HCT116 (cell line): ENCODE results near the gene RIN3. TPM values are rescaled to one million over a fixed set of nuclear protein-coding genes. Genes with fewer than 3 reads are reported as not detected.

Experiments used
- ATAC-seq: fragments of 200-7000 bp; cut with Tn5 transposase; 2 replicates; pipeline ENCODE4 v1.9.1; 2020; ENCODE audit warnings: mild to moderate bottlenecking, moderate library complexity
- BruUV-seq: library from RNA; stranded (reverse); fragments of 400-500 nt; replicated peaks from 2 replicates; lab custom pipeline; 2021; lab: Mats Ljungman, UMichigan
- CTCF ChIA-PET: fragments of 300-600 bp; sonication (Branson Sonifier 250); formaldehyde crosslinking; loops from one replicate; lab custom pipeline; 2021; ENCODE audit warnings: antibody characterized with exemption; lab: Charles Lee
- POLR2A ChIA-PET: fragments of 300-600, 350-600 bp; sonication (Branson Sonifier 250); formaldehyde crosslinking; loops from one replicate; lab custom pipeline; 2021; ENCODE audit warnings: antibody characterized with exemption; lab: Charles Lee
- RAD21 ChIA-PET, 2 experiments: fragments of 300-600 bp; sonication (Branson Sonifier 250); formaldehyde crosslinking; loops; one replicate each; lab custom pipeline; 2023; ENCODE audit warnings: low total read pairs in 2 of 2; ENCODE audit not compliant: uncharacterized antibody in 2 of 2, unreplicated experiment in 2 of 2, low non-redundant PET in 1 of 2; lab: Charles Lee
- DNase-seq: peaks from one replicate; pipeline ENCODE4 v3.0.0-alpha.2; 2010; ENCODE audit warnings: low read depth, low spot score
- H2AFZ ChIP-seq: fragments of 200-600 bp; shearing (Covaris generic), sonication (generic); 2 replicates; pipeline ENCODE4 v1.6.1; 2017; ENCODE audit warnings: low read depth, mixed run types, mixed read lengths, antibody characterized with exemption, low read length; ENCODE audit not compliant: poor library complexity, severe bottlenecking
- H3K27ac ChIP-seq: 2 replicates; pipeline ENCODE4 v1.5.1; 2012; ENCODE audit warnings: low read depth, low read length
- H3K27me3 ChIP-seq: fragments of 200-600 bp; sonication (generic); 2 replicates; pipeline ENCODE4 v1.6.1; 2016; ENCODE audit warnings: mixed run types, low read length, mixed read lengths; ENCODE audit not compliant: insufficient read depth
- H3K36me3 ChIP-seq, 2 experiments: fragments of 200-500 bp in 1 of 2; fragments of 200-600 bp in 1 of 2; sonication (Bioruptor generic) in 1 of 2; sonication (generic) in 1 of 2; 2 replicates each; pipeline versions ENCODE4 v1.5.1 to v1.6.1; 2014 to 2016; ENCODE audit warnings: low read length in 2 of 2, inconsistent platforms in 1 of 2, mixed read lengths in 1 of 2, mixed run types in 1 of 2; ENCODE audit not compliant: insufficient read depth in 2 of 2, control insufficient read depth in 1 of 2
- H3K4me1 ChIP-seq, 2 experiments: fragments of 200-600 bp in 1 of 2; sonication (generic) in 1 of 2; 2 replicates each; pipeline versions ENCODE4 v1.5.1 to v1.6.1; 2012 to 2017; ENCODE audit warnings: low read length in 2 of 2, inconsistent platforms in 1 of 2, mild to moderate bottlenecking in 1 of 2, mixed read lengths in 1 of 2, mixed run types in 1 of 2, moderate library complexity in 1 of 2; ENCODE audit not compliant: insufficient read depth in 2 of 2, control insufficient read depth in 1 of 2
- H3K4me2 ChIP-seq: fragments of 200-600 bp; sonication (generic); 2 replicates; pipeline ENCODE4 v1.6.1; 2017; ENCODE audit warnings: mixed run types, low read length, mixed read lengths
- H3K4me3 ChIP-seq, 2 experiments: fragments of 200-600 bp in 1 of 2; sonication (generic) in 1 of 2; replicated peaks in 1 of 2; 2 replicates each; pipeline ENCODE4 v1.5.1; 2011 to 2016; ENCODE audit warnings: low read length in 2 of 2, control low read depth in 1 of 2, low read depth in 1 of 2, mild to moderate bottlenecking in 1 of 2, mixed read lengths in 1 of 2, mixed run types in 1 of 2
- H3K79me2 ChIP-seq: fragments of 200-600 bp; sonication (generic); 2 replicates; pipeline ENCODE4 v1.6.1; 2017; ENCODE audit warnings: mild to moderate bottlenecking, mixed run types, low read length, moderate library complexity, mixed read lengths; ENCODE audit not compliant: insufficient read depth
- H3K9ac ChIP-seq: fragments of 200-600 bp; sonication (generic); 2 replicates; pipeline ENCODE4 v1.6.1; 2016; ENCODE audit warnings: low read length, mixed read lengths
- H3K9me2 ChIP-seq: fragments of 200-600 bp; sonication (generic), shearing (Covaris generic); 2 replicates; pipeline ENCODE4 v1.6.1; 2017; ENCODE audit warnings: mixed run types, mild to moderate bottlenecking, moderate library complexity; ENCODE audit not compliant: insufficient read depth
- H3K9me3 ChIP-seq, 2 experiments: fragments of 200-500 bp in 1 of 2; fragments of 200-600 bp in 1 of 2; sonication (Bioruptor generic) in 1 of 2; sonication (generic) in 1 of 2; 2 replicates each; pipeline ENCODE4 v1.6.1; 2014 to 2017; ENCODE audit warnings: low read length in 2 of 2, mixed read lengths in 2 of 2, inconsistent platforms in 1 of 2, low read depth in 1 of 2, mild to moderate bottlenecking in 1 of 2, mixed run types in 1 of 2, moderate library complexity in 1 of 2; ENCODE audit not compliant: control insufficient read depth in 1 of 2, insufficient read depth in 1 of 2
- H4K20me1 ChIP-seq: fragments of 200-600 bp; sonication (generic), shearing (Covaris generic); 2 replicates; pipeline ENCODE4 v1.6.1; 2017; ENCODE audit warnings: mixed run types, mild to moderate bottlenecking, moderate library complexity; ENCODE audit not compliant: insufficient read depth
- CBX3 ChIP-seq: IDR thresholded peaks from 2 replicates; pipeline ENCODE4 v1.6.1; 2012; ENCODE audit warnings: low read depth
- CEBPB ChIP-seq: IDR thresholded peaks from 2 replicates; pipeline ENCODE4 v1.6.1; 2012; ENCODE audit warnings: low read depth
- CTCF ChIP-seq, 3 experiments: fragments of 200-600 bp in 1 of 3; sonication (generic) in 1 of 3; IDR thresholded peaks in 2 of 3; conservative IDR thresholded peaks in 1 of 3; 2 replicates each; pipeline ENCODE4 v1.5.1; 2012 to 2017; ENCODE audit warnings: low read depth in 2 of 3, low read length in 2 of 3, antibody characterized with exemption in 1 of 3, borderline replicate concordance in 1 of 3, control low read depth in 1 of 3, mild to moderate bottlenecking in 1 of 3, mixed read lengths in 1 of 3, mixed run types in 1 of 3, moderate library complexity in 1 of 3; ENCODE audit not compliant: insufficient read depth in 1 of 3
- EGR1 ChIP-seq: IDR thresholded peaks from 2 replicates; pipeline ENCODE4 v1.6.1; 2012; ENCODE audit warnings: low read depth
- ELF1 ChIP-seq: IDR thresholded peaks from 2 replicates; pipeline ENCODE4 v1.6.1; 2012; ENCODE audit warnings: low read depth, borderline replicate concordance
- EZH2phosphoT487 ChIP-seq: fragments of 200-600 bp; IDR thresholded peaks from 2 replicates; pipeline ENCODE4 v1.6.1; 2018; ENCODE audit warnings: antibody characterized with exemption, borderline replicate concordance
- FOSL1 ChIP-seq: IDR thresholded peaks from 2 replicates; pipeline ENCODE4 v1.6.1; 2012; ENCODE audit warnings: low read depth
- JUND ChIP-seq: IDR thresholded peaks from 2 replicates; pipeline ENCODE4 v1.6.1; 2012
- SP1 ChIP-seq: IDR thresholded peaks from 2 replicates; pipeline ENCODE4 v1.6.1; 2012; ENCODE audit warnings: low read depth
- intact Hi-C: fragments of 100-400 bp; cut with micrococcal nuclease; formaldehyde crosslinking; loops from 2 replicates; pipeline ENCODE4 v1.10.0; 2022
- total RNA-seq: library from RNA; stranded (reverse); gene quantifications from one replicate; pipeline ENCODE4 v1.2.1, GENCODE V29; 2021; ENCODE audit not compliant: unreplicated experiment

RIN3 gene
- total RNA-seq, 1 experiment from 2014 or later, result 22.2 TPM

DNA sequence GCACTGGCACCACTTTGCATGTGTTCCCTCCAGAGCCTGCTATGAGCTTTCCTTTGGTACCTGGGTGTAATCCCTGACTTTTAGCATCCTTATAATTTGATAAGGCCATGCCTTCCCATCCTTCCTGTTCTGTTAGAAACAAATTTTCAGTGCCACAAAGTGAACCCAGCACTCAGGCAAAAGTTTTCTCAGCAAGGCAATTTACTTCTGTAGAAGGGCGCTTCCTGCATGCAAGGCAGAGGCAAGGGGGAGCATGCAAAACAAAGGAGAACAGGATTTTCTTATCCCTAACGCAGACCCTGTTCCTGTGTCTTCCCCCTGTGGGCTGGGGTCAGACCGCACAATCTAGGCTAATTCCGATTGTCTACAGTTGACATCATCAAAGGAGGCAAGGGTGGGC is 108.7 kb downstream of the RIN3 start:
- intact Hi-C loops, result no loop called here
- DNase-seq, result no peak
- Histone ChIP-seq H4K20me1 (no peaks in the 10 kb centered on the region), H2AFZ (no peak overlapping the region), H3K27ac (no peak overlapping the region), H3K27me3 (no peaks in the 10 kb centered on the region), H3K36me3 (peaks cover 0 to 11% of the 10 kb centered on the region in 2 experiments; a peak in 1 of 4 replicates), H3K4me2 (no peak overlapping the region), H3K79me2 (no peaks in the 10 kb centered on the region), H3K4me3 (no peak overlapping the region), H3K9ac (no peak overlapping the region), H3K9me3 (peaks cover 6 to 22% of the 10 kb centered on the region in 2 experiments; a peak in 3 of 4 replicates), H3K4me1 (peaks cover 16 to 34% of the 10 kb centered on the region in 2 experiments), H3K9me2 (no peaks in the 10 kb centered on the region)
- RAD21 ChIA-PET, result no interaction called here
- no peak for ATAC-seq
- BruUV-seq, result no TSS peak
- POLR2A ChIA-PET, result no interaction called here
- CTCF ChIA-PET, result no interaction called here
- TF ChIP-seq FOSL1 (no peak), SP1 (no peak), EZH2phosphoT487 (no peak), CTCF (IDR thresholded peaks at IDR 0.05 in 2 of 3, conservative IDR thresholded peaks at IDR 0.05 in 1 of 3; ENCODE audit: borderline replicate concordance in 1 of 3, insufficient read depth in 1 of 3, low read depth in 2 of 3, low read length in 2 of 3) (no peak), EGR1 (no peak), CBX3 (peak; percentile 63; the same call in 1 of the 2 replicates), CEBPB (no peak)

- Histone ChIP-seq H3K27ac (peak overlapping the region; percentile 57), H3K4me2 (peak overlapping the region; percentile 68), H4K20me1 (no peaks in the 10 kb centered on the region), H3K36me3 (peaks cover 0 to 15% of the 10 kb centered on the region in 2 experiments; a peak in 1 of 4 replicates), H3K9me3 (peaks cover 12 to 31% of the 10 kb centered on the region in 2 experiments; a peak in 3 of 4 replicates), H3K4me3 (peak overlapping the region in 1 of 2 experiments; percentile 33; a peak in 2 of 4 replicates), H3K9ac (no peak overlapping the region), H3K4me1 (peaks cover 16 to 34% of the 10 kb centered on the region in 2 experiments), H3K9me2 (no peaks in the 10 kb centered on the region), H2AFZ (no peak overlapping the region), H3K27me3 (no peaks in the 10 kb centered on the region), H3K79me2 (no peaks in the 10 kb centered on the region)
- RAD21 ChIA-PET, result no interaction called here
- TF ChIP-seq JUND (no peak), CEBPB (no peak), ELF1 (no peak)
- DNase-seq, result no peak
- CTCF ChIA-PET, result no interaction called here
- BruUV-seq, result no TSS peak
- intact Hi-C loops, result no loop called here
- POLR2A ChIA-PET, result no interaction called here
- peak; percentile 63 for ATAC-seq
Measured at GRCh38 chr14:92624764-92625163, 111.2 kb downstream of the RIN3 start.
